H1 (cell line): ENCODE measurements around the gene TMEM134. TPM values are rescaled to one million over a fixed set of nuclear protein-coding genes. Genes with fewer than 3 reads are reported as not detected.

ENCODE experiments used
- CTCF ChIA-PET: fragments of 300-600 bp; sonication (Branson Sonifier 250); formaldehyde crosslinking; loops from one replicate; lab custom pipeline; 2021; ENCODE audit not compliant: partially characterized antibody; lab: Charles Lee
- POLR2A ChIA-PET: fragments of 300-600 bp; sonication (Branson Sonifier 250); formaldehyde crosslinking; loops from one replicate; lab custom pipeline; 2021; ENCODE audit warnings: inconsistent platforms; ENCODE audit not compliant: partially characterized antibody; lab: Charles Lee
- DNase-seq, 2 experiments: peaks; one replicate each; pipeline versions ENCODE4 v3.0.0 to v3.0.0-alpha.2; 2010 to 2022; ENCODE audit warnings: low spot score in 2 of 2, low read depth in 1 of 2, mixed read lengths in 1 of 2
- FAIRE-seq: peaks from 2 replicates; lab custom pipeline; 2011; peaks lifted over from hg19 to GRCh38; lab: Jason Lieb, UNC
- H2AFZ ChIP-seq: 2 replicates; pipeline ENCODE4 v1.8.1; 2012; ENCODE audit warnings: low read length, inconsistent platforms
- H2AK5ac ChIP-seq: 2 replicates; pipeline ENCODE4 v1.6.1; 2013; ENCODE audit warnings: low read depth, low read length
- H2BK120ac ChIP-seq: replicated peaks from 2 replicates; pipeline ENCODE3; 2013; ENCODE audit warnings: low read depth, low read length, inconsistent platforms
- H2BK12ac ChIP-seq: 2 replicates; pipeline ENCODE4 v1.6.1; 2013; ENCODE audit warnings: low read depth, low read length
- H2BK15ac ChIP-seq: 2 replicates; pipeline ENCODE4 v1.6.1; 2013; ENCODE audit warnings: low read length
- H2BK20ac ChIP-seq: 2 replicates; pipeline ENCODE4 v1.6.1; 2013; ENCODE audit warnings: low read length
- H2BK5ac ChIP-seq: 2 replicates; pipeline ENCODE4 v1.6.1; 2013; ENCODE audit warnings: low read depth, low read length
- H3K14ac ChIP-seq: 2 replicates; pipeline ENCODE4 v1.6.1; 2013; ENCODE audit warnings: inconsistent platforms; ENCODE audit not compliant: insufficient read length
- H3K18ac ChIP-seq: 2 replicates; pipeline ENCODE4 v1.6.1; 2013; ENCODE audit warnings: low read length; ENCODE audit errors: extremely low read depth
- H3K23ac ChIP-seq: 2 replicates; pipeline ENCODE4 v1.6.1; 2013; ENCODE audit warnings: inconsistent platforms; ENCODE audit not compliant: insufficient read length
- H3K23me2 ChIP-seq: 2 replicates; pipeline ENCODE4 v1.6.1; 2013; ENCODE audit warnings: low read depth, low read length
- H3K27ac ChIP-seq: 2 replicates; pipeline ENCODE4 v1.6.1; 2011; ENCODE audit warnings: low read depth, low read length, inconsistent platforms
- H3K27me3 ChIP-seq, 4 experiments: replicated peaks in 1 of 4; 1 replicate in 1 of 4; 2 replicates in 3 of 4; pipeline versions ENCODE4 v1.6.1 to v1.8.1; 2011 to 2013; ENCODE audit warnings: low read length in 3 of 4, mild to moderate bottlenecking in 3 of 4, inconsistent platforms in 2 of 4, mixed read lengths in 2 of 4, moderate library complexity in 1 of 4; ENCODE audit not compliant: control insufficient read depth in 3 of 4, insufficient read depth in 3 of 4; ENCODE audit errors: extremely low read depth in 1 of 4
- H3K36me3 ChIP-seq, 4 experiments: 2 replicates each; pipeline versions ENCODE4 v1.6.1 to v1.8.1; 2011 to 2013; ENCODE audit warnings: mild to moderate bottlenecking in 4 of 4, low read length in 3 of 4, moderate library complexity in 2 of 4, control low read depth in 1 of 4, inconsistent platforms in 1 of 4; ENCODE audit not compliant: insufficient read depth in 4 of 4, control insufficient read depth in 2 of 4
- H3K4ac ChIP-seq: replicated peaks from 2 replicates; pipeline ENCODE3; 2013; ENCODE audit warnings: low read length, low read depth, mixed read lengths, inconsistent platforms; ENCODE audit not compliant: insufficient read length
- H3K4me1 ChIP-seq, 4 experiments: replicated peaks in 1 of 4; 1 replicate in 1 of 4; 2 replicates in 3 of 4; pipeline versions ENCODE4 v1.6.1 to v1.8.1; 2011 to 2013; ENCODE audit warnings: low read length in 3 of 4, inconsistent platforms in 2 of 4, mixed read lengths in 1 of 4; ENCODE audit not compliant: insufficient read depth in 4 of 4, control insufficient read depth in 3 of 4
- H3K4me2 ChIP-seq, 2 experiments: 2 replicates each; pipeline versions ENCODE4 v1.6.1 to v1.8.1; 2011 to 2013; ENCODE audit warnings: low read depth in 2 of 2, low read length in 2 of 2, control low read depth in 1 of 2, inconsistent platforms in 1 of 2, mild to moderate bottlenecking in 1 of 2; ENCODE audit not compliant: insufficient read depth in 1 of 2
- H3K4me3 ChIP-seq, 4 experiments: fragments of 200-600, 300-600 bp in 1 of 4; sonication (generic), shearing (Covaris generic), sonication (Bioruptor Twin) in 1 of 4; 2 replicates each; pipeline versions ENCODE4 v1.5.1 to v1.8.1; 2011 to 2016; ENCODE audit warnings: low read length in 4 of 4, low read depth in 3 of 4, control low read depth in 2 of 4, inconsistent platforms in 2 of 4, mild to moderate bottlenecking in 2 of 4, mixed read lengths in 1 of 4, moderate library complexity in 1 of 4; ENCODE audit not compliant: insufficient read depth in 2 of 4; ENCODE audit errors: extremely low read depth in 1 of 4
- H3K56ac ChIP-seq: replicated peaks from 2 replicates; pipeline ENCODE3; 2013; ENCODE audit warnings: low read depth, mild to moderate bottlenecking, mixed read lengths, low read length, inconsistent platforms; ENCODE audit not compliant: insufficient read length
- H3K79me1 ChIP-seq: 2 replicates; pipeline ENCODE4 v1.6.1; 2013; ENCODE audit warnings: low read depth, low read length, control low read depth
- H3K79me2 ChIP-seq, 2 experiments: 2 replicates each; pipeline versions ENCODE4 v1.6.1 to v1.8.1; 2012 to 2013; ENCODE audit warnings: low read length in 2 of 2, mild to moderate bottlenecking in 2 of 2, inconsistent platforms in 1 of 2; ENCODE audit not compliant: insufficient read depth in 2 of 2, control insufficient read depth in 1 of 2
- H3K9ac ChIP-seq, 4 experiments: replicated peaks in 1 of 4; 1 replicate in 1 of 4; 2 replicates in 3 of 4; pipeline versions ENCODE4 v1.6.1 to v1.8.1; 2011 to 2013; ENCODE audit warnings: low read depth in 3 of 4, low read length in 3 of 4, control low read depth in 2 of 4, mild to moderate bottlenecking in 2 of 4, moderate library complexity in 2 of 4, inconsistent platforms in 1 of 4; ENCODE audit errors: extremely low read depth in 1 of 4
- H3K9me3 ChIP-seq, 2 experiments: 2 replicates each; pipeline versions ENCODE4 v1.6.1 to v1.8.1; 2012 to 2013; ENCODE audit warnings: mild to moderate bottlenecking in 2 of 2, moderate library complexity in 2 of 2, control low read depth in 1 of 2, inconsistent platforms in 1 of 2, low read depth in 1 of 2, low read length in 1 of 2, mixed read lengths in 1 of 2; ENCODE audit not compliant: insufficient read depth in 2 of 2
- H4K20me1 ChIP-seq, 2 experiments: replicated peaks in 1 of 2; 2 replicates each; pipeline versions ENCODE3 to v1.8.1; 2011 to 2013; ENCODE audit warnings: inconsistent platforms in 2 of 2, low read length in 2 of 2, mild to moderate bottlenecking in 1 of 2; ENCODE audit not compliant: insufficient read depth in 2 of 2, control insufficient read depth in 1 of 2
- H4K5ac ChIP-seq: 2 replicates; pipeline ENCODE4 v1.6.1; 2013; ENCODE audit warnings: low read length, low read depth, mixed read lengths, inconsistent platforms; ENCODE audit not compliant: insufficient read length
- H4K8ac ChIP-seq: 2 replicates; pipeline ENCODE4 v1.8.0; 2013; ENCODE audit warnings: mild to moderate bottlenecking, moderate library complexity, low read length, inconsistent platforms; ENCODE audit not compliant: insufficient read depth; ENCODE audit errors: extremely low read depth
- H4K91ac ChIP-seq: replicated peaks from 2 replicates; pipeline ENCODE3; 2013; ENCODE audit warnings: low read length, mixed read lengths, inconsistent platforms; ENCODE audit not compliant: insufficient read length
- EP300 ChIP-seq, 2 experiments: IDR thresholded peaks; 1 replicate in 1 of 2; 2 replicates in 1 of 2; pipeline ENCODE4 v1.6.1; 2011 to 2012; ENCODE audit warnings: low read depth in 2 of 2, low read length in 2 of 2, mild to moderate bottlenecking in 2 of 2, borderline replicate concordance in 1 of 2, inconsistent platforms in 1 of 2, moderate library complexity in 1 of 2
- KDM5A ChIP-seq: fragments of 200-600 bp; IDR thresholded peaks from 2 replicates; pipeline ENCODE4 v1.7.1; 2012; ENCODE audit warnings: mild to moderate bottlenecking, low read length, inconsistent platforms, mixed read lengths
- RAD21 ChIP-seq, 2 experiments: IDR thresholded peaks in 1 of 2; conservative IDR thresholded peaks in 1 of 2; 2 replicates each; pipeline ENCODE4 v1.6.1; 2011; ENCODE audit warnings: low read depth in 2 of 2, low read length in 2 of 2, improper control_type of control experiment in 1 of 2, inconsistent platforms in 1 of 2, mild to moderate bottlenecking in 1 of 2, moderate library complexity in 1 of 2
- TBP ChIP-seq: IDR thresholded peaks from 2 replicates; pipeline ENCODE4 v1.6.1; 2011; ENCODE audit warnings: low read depth, low read length, improper control_type of control experiment
- WGBS, 2 experiments: shearing (Covaris generic) in 1 of 2; methylation state at CpG; one replicate each; pipeline versions ENCODE4 v1.1.6 to v1.1.7; 2013 to 2015; ENCODE audit warnings: low lambda C conversion rate in 2 of 2, mixed read lengths in 2 of 2, inconsistent platforms in 1 of 2, low coverage in 1 of 2, missing lambda C conversion rate in 1 of 2; ENCODE audit not compliant: insufficient replicate concordance in 2 of 2, insufficient coverage in 1 of 2, insufficient read length in 1 of 2; ENCODE audit errors: extremely low coverage in 1 of 2, missing lambda C conversion rate in 1 of 2; 5-methylcytosine and 5-hydroxymethylcytosine counted together
- polyA plus RNA-seq, 7 experiments: library from polyadenylated mRNA; depleted of rRNA in 3 of 7; stranded (reverse) in 5 of 7; unstranded in 2 of 7; fragments of >200 nt in 5 of 7; fragments of 200-250 nt in 2 of 7; gene quantifications; 1 replicate in 5 of 7; 2 replicates in 1 of 7; 4 replicates in 1 of 7; pipeline versions ENCODE4 v1.2.1 to v1.2.3, GENCODE V29; 2011 to 2013; ENCODE audit warnings: missing spikeins in 2 of 7, mixed read lengths in 2 of 7
- total RNA-seq: library from RNA; stranded (reverse); fragmentation: NEBNext Ultra II Directional; extraction: Animal tissue kit (Norgen Biotek cat#: 25700); gene quantifications from 2 replicates; pipeline ENCODE4 v1.2.1, GENCODE V29; 2021
- TF ChIP-seq, protein P1 (sequence below), 3 experiments: IDR thresholded peaks; 1 replicate in 2 of 3; 2 replicates in 1 of 3; pipeline versions ENCODE4 v1.5.1 to v1.6.1; 2011; ENCODE audit warnings: low read length in 3 of 3, mild to moderate bottlenecking in 3 of 3, inconsistent platforms in 2 of 3, low read depth in 1 of 3, moderate library complexity in 1 of 3; ENCODE audit not compliant: insufficient read depth in 1 of 3; ENCODE audit errors: control extremely low read depth in 1 of 3

The TMEM134 gene
- total and polyA plus RNA-seq, 2 of the 8 experiments (the other 6 are each of a cell fraction or from before 2014, with no cell fraction given), result 32.4 to 229 TPM

DNA sequence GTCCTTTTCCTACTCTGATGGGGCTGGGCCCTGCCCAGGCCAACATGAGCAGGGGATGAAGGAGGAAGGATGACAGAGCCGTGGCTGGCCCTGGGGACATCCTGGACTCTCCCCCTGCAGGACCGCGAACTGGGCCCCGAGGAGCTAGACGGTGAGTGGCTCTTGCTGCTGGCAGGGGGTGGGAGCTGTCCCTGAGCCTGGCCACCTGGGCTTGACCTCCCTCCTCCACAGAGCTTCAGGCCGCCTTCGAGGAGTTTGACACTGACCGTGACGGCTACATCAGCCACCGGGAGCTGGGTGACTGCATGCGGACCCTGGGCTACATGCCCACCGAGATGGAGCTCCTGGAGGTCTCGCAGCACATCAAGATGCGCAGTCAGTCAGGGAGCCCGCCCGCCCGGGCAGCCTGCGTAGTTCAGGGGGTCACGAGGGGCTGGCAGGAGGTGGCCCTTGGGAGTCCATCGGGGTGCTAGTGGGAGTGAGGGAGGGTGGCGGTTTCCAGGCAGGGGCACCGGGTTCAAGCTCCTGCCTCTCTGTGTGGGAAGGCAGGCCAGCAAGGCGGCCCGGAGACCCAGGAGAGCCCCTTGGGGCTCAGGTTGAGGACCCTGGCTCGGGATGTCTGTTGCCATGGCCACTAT is 12.9 kb downstream of the TMEM134 start:
- Histone ChIP-seq H3K18ac (no peak overlapping the region), H3K4me1 (no peaks in the 10 kb centered on the region), H3K27ac (no peak overlapping the region), H4K5ac (no peak overlapping the region), H3K4me3 (no peak overlapping the region), H3K4ac (no peak overlapping the region), H3K14ac (no peak overlapping the region), H3K9ac (no peak overlapping the region), H2BK120ac (no peak overlapping the region), H3K4me2 (no peak overlapping the region), H3K36me3 (no peaks in the 10 kb centered on the region), H4K20me1 (no peaks in the 10 kb centered on the region), H3K9me3 (no peaks in the 10 kb centered on the region), H2AK5ac (no peak overlapping the region), H4K91ac (no peak overlapping the region), H3K79me1 (no peaks in the 10 kb centered on the region), H4K8ac (peak overlapping the region; percentile 36; the same call in 1 of the 2 replicates), H2BK15ac (no peak overlapping the region), H2BK5ac (no peak overlapping the region), H3K56ac (no peak overlapping the region), H2AFZ (no peak overlapping the region), H2BK12ac (no peak overlapping the region), H2BK20ac (no peak overlapping the region), H3K23me2 (no peaks in the 10 kb centered on the region), H3K27me3 (no peaks in the 10 kb centered on the region), H3K79me2 (no peaks in the 10 kb centered on the region), H3K23ac (no peak overlapping the region)
- DNase-seq, result no peak
- WGBS, 2 experiments, result 89% methylated on average over 23 of the region's 25 CpGs; no CpG with 5 or more reads in 1 of the 2 experiments
- no peak for FAIRE-seq
- TF ChIP-seq KDM5A, result no peak
- no peak for TF ChIP-seq TBP
- TF ChIP-seq RAD21 (IDR thresholded peaks at IDR 0.05 in 1 of 2, conservative IDR thresholded peaks at IDR 0.05 in 1 of 2; ENCODE audit: low read depth in 2 of 2, low read length in 2 of 2), result no peak
- TF ChIP-seq, protein P1, sequence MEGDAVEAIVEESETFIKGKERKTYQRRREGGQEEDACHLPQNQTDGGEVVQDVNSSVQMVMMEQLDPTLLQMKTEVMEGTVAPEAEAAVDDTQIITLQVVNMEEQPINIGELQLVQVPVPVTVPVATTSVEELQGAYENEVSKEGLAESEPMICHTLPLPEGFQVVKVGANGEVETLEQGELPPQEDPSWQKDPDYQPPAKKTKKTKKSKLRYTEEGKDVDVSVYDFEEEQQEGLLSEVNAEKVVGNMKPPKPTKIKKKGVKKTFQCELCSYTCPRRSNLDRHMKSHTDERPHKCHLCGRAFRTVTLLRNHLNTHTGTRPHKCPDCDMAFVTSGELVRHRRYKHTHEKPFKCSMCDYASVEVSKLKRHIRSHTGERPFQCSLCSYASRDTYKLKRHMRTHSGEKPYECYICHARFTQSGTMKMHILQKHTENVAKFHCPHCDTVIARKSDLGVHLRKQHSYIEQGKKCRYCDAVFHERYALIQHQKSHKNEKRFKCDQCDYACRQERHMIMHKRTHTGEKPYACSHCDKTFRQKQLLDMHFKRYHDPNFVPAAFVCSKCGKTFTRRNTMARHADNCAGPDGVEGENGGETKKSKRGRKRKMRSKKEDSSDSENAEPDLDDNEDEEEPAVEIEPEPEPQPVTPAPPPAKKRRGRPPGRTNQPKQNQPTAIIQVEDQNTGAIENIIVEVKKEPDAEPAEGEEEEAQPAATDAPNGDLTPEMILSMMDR (IDR thresholded peaks at IDR 0.05; ENCODE audit: control extremely low read depth in 1 of 3, insufficient read depth in 1 of 3, low read depth in 1 of 3, low read length in 3 of 3), result no peak
- TF ChIP-seq EP300 (IDR thresholded peaks at IDR 0.05; ENCODE audit: borderline replicate concordance in 1 of 2, low read depth in 2 of 2, low read length in 2 of 2), result no peak
- POLR2A ChIA-PET, result interaction anchor here (0.5 to 4.3 kb wide), 8 partner anchors 10 to 425 kb away, joined by 3 to 27 read pairs (median 3); partner anchors contain the start of genes PTPRCAP and RPS6KB2
- CTCF ChIA-PET, result interaction anchor here (1.0 to 2.7 kb wide), 3 partner anchors 18 to 105 kb away, joined by 3 to 10 read pairs (median 3); partner anchors contain the start of gene PTPRCAP
